ENCODE data around the gene GRIK2.

DNA sequence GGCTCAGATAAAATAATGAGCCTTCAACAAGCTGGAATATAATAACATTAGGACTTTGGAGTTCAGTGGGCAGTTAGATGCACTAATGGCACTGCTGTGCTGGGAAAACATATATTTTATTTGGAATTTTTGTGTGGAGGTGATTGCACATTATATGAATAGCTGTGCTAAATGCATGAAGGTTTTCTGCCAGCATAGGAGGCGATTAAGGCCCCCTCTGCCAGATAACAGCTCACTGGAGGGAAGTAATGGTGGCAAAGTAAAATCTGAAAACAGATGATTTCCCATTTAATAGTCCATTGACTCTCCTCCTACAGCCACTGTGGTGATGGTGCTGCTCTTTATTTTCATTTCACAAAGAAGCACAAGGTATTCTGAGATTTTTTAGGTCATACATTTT lies 326.0 kb downstream of the GRIK2 start:
- TF ChIP-seq POLR2AphosphoS5 (IDR thresholded peaks at IDR 0.05) (no peak), POLR2A (IDR thresholded peaks at IDR 0.05; ENCODE audit: low read depth) (no peak)
- TF ChIP-seq, protein P1, sequence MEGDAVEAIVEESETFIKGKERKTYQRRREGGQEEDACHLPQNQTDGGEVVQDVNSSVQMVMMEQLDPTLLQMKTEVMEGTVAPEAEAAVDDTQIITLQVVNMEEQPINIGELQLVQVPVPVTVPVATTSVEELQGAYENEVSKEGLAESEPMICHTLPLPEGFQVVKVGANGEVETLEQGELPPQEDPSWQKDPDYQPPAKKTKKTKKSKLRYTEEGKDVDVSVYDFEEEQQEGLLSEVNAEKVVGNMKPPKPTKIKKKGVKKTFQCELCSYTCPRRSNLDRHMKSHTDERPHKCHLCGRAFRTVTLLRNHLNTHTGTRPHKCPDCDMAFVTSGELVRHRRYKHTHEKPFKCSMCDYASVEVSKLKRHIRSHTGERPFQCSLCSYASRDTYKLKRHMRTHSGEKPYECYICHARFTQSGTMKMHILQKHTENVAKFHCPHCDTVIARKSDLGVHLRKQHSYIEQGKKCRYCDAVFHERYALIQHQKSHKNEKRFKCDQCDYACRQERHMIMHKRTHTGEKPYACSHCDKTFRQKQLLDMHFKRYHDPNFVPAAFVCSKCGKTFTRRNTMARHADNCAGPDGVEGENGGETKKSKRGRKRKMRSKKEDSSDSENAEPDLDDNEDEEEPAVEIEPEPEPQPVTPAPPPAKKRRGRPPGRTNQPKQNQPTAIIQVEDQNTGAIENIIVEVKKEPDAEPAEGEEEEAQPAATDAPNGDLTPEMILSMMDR (IDR thresholded peaks at IDR 0.05): no peak

Data from esophagus muscularis mucosa (tissue), 3 donors.